NCI-H2107 (cell line): ENCODE data around the gene BRF1.
"Not testable (repeated sequence)": the region's sequence is repeated elsewhere in the genome, so short reads cannot be mapped to it uniquely, and the experiment has no call there.

ENCODE experiments used
- DNase-seq: peaks from one replicate; lab custom pipeline; 2025; lab: John Stamatoyannopoulos, UW

The BRF1 gene, protein sequence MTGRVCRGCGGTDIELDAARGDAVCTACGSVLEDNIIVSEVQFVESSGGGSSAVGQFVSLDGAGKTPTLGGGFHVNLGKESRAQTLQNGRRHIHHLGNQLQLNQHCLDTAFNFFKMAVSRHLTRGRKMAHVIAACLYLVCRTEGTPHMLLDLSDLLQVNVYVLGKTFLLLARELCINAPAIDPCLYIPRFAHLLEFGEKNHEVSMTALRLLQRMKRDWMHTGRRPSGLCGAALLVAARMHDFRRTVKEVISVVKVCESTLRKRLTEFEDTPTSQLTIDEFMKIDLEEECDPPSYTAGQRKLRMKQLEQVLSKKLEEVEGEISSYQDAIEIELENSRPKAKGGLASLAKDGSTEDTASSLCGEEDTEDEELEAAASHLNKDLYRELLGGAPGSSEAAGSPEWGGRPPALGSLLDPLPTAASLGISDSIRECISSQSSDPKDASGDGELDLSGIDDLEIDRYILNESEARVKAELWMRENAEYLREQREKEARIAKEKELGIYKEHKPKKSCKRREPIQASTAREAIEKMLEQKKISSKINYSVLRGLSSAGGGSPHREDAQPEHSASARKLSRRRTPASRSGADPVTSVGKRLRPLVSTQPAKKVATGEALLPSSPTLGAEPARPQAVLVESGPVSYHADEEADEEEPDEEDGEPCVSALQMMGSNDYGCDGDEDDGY

DNA sequence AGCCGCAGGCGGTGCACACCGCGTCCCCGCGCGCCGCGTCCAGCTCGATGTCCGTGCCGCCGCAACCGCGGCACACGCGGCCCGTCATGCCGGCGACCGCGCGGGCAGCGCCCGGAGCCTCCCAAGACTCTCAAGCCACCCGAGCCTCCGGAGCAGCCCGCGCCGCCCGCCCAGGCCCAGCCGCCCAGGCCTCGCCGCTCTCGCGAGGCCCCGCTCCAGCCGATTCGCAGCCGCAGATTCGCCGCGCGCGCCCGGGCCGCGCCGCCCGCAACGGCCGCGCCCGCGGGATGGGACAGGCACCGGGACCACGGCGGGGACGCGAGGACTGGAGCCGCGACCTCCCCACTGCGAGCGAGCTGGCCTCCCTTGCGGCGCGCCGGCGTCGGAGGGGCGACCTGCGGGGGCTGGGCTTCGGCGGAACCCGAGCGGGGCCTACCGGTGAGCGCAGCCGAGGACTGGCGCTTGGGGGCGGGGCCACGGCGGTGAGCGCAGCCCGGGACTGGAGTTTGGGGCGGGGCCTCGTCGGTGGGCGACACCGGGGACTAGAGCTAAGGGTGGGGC is at the start of gene BRF1:
BRF1 (minus strand) TSS at position 460 of the 561 bp plus-strand sequence; CDS start at position 88, 372 bp downstream.
- peak; percentile 39 for DNase-seq

DNA sequence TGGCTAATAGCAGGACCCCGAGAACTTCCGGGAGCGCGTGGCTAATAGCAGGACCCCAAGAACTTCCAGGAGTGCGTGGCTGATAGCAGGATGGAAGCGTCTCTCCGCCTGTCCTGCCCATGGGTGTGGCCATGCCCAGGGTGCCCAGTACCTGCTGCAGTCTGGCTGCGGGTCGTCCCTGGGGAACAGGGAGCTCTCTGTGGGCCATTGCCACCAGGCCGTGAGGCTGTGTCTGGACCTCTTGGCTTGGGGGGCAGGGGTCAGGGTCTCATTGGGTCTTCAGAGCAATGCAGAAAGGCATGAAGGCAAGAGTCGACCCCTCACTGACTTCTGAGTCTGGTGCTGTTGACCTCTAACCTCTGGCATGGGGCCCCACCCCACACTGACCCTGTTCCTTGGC is 49.2 kb upstream of the BRF1 start:
- no peak for DNase-seq

DNA sequence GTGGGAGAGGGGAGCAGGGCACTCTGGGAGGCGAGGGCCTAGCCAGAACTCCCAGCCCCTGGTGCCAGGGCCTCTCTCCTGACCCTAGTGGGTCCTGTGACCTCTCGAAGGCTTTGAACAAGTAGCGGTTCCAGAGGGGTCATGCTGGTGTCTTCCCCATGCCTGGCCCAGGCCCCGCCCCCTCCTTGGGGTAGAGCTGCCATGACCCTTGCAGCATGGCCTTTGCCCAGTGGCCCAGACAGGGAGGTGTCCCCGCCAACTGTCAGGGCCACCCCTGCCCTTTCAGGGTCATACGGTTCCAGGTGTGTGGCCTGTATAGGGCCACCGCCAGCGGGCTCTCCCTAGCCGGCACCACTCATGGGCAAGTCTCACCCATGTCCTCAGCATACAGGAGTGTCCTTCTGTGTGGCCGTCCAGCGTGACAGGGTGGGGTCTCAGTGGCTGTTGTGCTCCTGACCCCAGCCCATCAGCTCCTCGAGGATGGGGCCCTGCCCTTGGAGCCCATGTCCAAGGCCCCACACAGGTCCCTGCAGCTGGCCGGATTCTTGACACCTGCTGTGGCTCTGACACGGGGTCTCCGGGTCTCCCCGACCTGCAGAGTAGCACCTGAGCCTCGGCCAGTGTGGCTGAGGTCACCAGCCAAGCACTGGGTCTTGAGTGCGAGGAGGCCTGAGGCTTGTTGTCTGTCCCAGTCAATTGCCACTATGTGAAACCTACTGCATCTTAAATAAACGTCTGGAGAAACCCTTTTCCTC is 48.3 kb upstream of the BRF1 start:
- DNase-seq: no peak

DNA sequence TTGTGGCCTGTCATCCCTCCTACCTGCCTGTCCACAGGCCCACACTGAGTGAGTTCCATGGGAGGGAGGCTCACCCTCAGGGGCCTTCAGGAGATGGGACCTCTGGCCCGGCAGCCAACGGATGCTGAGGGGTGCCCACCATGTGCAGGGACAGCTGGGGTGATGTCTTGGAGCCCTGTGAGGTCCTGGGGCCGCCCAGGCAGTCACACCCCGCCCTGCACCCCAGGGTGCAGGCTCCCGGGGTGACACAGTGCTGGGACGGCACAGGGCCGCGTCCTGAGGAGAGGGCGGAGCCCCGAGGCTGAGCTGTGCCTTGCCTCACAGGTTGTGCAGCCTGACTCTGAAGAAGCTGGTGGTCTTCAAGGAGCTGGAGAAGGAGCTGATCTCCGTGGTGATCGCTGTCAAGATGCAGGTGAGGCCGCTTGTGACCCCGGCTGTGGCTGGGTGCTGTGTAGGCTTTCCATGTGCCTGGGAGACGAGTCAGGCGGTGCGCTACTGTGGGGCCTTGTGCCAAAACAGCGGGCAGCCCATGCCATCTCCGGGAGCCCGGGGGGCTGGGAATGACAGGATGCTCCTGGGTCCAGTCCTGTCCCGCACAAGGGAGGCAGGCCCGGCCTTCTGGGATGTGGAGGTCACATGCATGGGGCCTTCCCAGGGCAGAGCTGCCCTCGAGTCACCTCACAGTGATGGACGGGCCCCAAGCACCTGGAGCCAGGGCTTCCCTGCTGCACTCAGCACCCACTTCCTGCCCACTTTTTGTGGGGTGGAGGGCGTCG is 47.6 kb upstream of the BRF1 start:
- DNase-seq: no peak

DNA sequence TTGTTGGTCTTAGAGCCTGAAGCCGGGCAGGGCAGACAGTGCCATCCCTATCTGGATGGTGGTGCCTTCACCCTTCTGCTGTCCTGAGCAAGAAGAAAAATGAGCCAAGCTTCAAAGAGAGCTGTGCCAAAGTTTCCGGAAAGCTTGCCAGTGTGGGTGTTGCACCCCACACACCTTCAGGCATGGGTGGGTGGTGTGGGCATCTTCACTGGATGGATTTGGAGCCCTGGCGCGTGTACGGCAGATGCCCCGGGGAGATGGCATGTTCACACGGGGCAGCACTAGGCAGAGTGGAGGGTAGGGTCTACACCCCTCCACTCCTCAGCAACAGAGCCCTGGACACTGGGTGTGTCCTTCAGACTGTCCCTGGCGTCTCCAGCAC is 46.8 kb upstream of the BRF1 start:
- no peak for DNase-seq

DNA sequence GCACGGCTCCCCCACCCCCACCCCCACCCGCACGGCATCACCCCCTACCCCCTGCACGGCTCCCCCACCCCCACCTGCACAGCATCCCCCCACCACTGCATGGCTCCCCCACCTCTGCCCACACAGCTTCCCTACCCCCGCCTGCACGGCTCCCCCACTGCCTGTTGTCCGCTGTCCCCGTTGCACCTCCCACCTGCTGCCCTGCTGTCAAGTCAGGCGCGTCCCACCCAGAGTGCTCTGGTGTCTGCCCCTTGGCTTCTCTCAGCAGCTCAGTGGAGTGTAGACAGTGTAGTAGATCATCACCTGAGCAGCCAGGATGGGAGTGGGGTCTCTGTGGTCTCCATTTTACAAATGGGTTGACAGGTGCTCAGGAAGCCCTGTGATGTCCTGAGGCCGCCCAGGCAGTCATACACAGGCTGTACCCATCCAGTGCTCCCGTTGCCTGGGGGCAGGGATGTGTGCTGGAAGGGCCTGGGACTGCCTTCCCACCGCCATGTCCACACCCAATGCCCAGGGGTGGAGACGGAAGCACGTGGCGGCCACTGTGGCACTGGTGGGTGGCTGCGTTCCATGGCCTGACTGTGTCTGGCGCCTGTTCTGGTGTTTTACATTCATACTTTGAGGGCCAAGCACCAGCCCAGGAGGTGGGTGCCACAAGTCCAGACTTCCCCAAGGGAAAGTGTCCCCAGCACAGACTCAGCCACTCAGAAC is 46.2 kb upstream of the BRF1 start:
- DNase-seq: no peak

DNA sequence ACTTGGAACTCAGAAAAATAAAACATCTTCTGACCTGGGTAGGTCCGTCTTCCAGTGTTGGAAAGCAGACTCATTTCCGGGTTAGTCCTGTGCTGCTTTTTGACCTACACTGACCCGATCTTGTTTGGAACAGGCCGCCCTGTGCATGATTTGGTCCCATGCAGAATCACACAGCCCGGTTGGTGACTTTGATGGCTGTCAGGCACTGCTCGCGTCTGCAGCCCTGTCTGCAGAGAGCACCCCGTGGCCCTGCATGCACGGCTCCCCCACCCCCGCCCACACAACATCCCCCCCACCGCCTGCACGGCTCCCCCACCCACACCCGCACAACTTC is 45.4 kb upstream of the BRF1 start:
- DNase-seq: no peak

DNA sequence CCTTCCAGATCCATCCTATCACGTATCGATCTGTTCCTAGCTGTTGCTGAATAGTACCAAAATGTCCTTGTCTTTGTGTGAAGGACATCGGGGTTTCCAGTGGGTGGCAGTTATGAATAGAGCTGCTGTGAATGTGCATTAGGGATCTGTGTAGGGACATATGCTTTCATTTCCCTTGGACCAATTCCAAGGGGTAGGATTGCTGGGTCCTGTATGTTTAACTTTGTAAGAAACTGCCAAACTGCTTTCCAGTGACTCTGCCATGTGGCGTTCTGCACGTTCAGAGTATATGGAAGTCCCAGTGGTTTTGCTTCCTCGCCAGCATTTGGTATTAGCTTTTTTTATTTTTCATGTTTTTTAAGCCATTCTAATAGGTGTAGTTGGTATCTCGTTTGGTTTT is 42.4 kb upstream of the BRF1 start:
- no peak for DNase-seq

DNA sequence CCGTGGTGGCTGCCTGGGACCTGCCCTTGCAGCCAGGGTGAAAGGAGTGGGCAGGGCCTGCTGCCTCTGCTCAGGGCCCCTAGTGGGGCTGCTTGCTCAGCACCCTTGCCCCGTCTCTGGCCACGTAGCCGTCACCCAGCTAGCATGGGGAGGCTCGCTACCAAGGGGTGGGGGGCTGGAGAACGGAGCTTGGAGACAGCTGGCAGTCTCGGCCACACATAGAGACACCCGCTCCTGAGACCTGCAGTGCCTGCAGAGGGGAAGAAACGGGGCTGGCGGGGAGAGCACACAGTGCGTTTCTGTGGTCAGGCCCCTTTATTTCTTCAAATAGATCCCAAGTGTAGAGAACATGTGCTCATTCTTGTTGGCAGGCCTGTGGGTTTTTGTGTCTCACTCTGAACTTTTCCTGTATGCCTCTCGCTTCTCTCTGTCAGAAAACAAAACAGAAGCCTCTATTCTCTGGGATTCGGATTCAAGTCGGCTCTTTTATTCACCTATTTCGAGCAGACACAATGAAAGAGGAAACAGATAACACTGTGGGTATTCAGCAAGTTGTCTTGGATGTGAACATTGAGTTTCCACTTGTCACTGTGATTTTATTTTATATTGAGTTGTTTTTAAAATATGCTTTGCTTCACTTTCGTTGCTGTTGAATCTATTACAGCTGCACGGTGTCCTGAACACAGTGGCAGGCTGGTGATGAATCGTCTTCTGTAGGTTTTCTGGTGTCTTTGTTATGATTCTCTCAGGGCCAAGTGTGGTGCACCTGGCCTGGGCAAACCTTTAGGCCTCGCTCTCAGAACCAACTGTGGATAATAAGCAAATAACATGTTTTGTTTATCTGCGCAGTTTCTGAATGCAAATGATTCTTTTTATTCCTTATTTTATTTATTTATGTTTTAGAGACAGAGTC is 40.3 kb upstream of the BRF1 start:
- DNase-seq: no peak

DNA sequence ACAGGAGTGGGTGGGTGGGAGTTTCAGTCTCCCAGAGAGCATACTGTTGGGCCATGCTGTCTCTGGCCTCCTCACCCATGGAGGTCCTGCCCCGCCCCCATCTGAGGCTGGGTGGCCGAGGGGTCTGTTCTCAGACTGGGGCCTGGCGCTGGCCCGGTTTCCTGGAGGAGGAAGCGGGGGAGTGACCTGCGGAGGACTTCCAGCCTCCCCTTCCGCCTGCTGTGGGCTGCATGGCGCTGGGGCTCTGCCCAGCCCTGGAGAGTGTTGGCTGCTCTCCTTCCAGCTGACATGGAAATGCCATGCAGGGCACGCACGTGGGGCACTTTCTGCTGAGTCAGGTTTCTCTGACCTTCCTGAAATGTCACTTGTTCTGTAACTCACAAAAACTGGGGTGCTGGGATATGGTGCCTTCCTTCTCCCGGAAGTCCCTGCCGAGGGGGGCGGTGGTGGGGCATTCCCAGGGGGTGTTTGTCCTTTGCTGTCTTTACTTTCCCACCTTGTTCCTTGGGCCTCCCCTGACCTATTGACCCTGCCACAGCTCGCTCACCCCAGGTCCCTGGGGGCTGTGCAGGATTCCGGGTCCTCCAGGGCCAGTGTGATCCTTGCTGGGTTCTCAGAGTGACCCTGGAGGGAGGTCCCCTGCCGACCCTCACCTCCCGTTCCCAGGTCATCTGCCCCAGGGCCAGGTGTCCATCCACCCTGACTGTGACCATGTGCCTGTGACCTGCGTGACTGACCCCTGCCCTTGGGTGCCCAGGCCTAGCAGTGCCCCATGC is 37.4 kb upstream of the BRF1 start:
- DNase-seq: no peak

DNA sequence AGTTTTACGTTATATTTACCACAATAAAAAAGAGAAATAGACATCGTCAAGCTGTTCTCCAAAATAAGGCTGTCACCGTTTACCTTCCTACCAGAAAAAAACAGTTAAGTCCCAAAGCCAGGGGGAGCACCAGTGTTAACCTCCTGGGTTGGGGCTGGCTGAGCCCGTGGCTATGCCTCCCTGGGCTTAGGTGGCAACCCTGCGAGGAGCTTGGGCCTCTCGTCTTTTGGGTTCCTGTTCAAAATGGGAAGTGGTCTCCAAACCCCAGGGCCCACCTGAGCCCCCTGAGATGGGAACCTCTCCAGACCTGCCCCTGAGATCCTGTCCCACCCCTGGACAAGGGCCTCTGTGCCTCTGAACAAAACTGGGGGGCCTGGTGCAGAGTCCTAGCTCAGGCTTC is 36.6 kb upstream of the BRF1 start:
- no peak for DNase-seq

DNA sequence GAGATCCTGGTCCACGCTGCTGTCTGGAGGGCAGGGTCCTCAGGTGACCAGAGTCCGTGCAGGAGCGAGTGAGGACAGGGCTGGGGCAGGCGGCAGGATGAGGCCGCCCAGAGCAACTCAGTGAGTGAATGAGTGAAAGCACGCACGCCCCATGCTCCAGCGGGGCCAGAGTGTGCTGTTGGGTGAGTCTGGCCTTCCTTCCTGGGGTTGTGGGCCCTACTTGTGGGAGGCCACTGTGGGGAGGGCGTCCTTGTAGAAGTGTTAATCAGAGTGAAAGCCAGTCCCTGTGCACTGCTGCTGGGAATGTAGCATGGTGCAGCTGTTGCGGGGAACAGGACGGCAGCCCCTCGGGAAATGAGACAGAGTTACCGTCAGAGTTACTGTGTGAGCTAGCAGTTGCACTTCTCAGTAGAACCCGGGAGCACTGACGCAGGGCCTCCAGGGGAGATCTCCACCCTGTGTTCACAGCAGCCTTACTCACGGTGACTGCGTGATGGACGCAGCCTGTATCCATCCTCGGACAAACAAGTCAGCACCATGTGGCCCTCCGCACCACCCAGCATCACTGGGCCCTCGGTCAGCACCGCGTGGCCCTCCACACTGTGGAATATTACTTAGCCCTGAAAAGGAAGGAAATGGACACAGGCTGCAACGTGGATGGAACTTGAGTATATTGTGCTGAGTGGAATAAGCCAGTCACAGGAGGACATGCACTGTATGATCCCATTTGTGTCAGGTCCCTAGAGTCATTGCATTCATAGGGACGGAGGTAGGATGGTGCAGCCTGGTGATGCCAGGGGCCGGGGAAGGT is 35.9 kb upstream of the BRF1 start:
- no peak for DNase-seq

DNA sequence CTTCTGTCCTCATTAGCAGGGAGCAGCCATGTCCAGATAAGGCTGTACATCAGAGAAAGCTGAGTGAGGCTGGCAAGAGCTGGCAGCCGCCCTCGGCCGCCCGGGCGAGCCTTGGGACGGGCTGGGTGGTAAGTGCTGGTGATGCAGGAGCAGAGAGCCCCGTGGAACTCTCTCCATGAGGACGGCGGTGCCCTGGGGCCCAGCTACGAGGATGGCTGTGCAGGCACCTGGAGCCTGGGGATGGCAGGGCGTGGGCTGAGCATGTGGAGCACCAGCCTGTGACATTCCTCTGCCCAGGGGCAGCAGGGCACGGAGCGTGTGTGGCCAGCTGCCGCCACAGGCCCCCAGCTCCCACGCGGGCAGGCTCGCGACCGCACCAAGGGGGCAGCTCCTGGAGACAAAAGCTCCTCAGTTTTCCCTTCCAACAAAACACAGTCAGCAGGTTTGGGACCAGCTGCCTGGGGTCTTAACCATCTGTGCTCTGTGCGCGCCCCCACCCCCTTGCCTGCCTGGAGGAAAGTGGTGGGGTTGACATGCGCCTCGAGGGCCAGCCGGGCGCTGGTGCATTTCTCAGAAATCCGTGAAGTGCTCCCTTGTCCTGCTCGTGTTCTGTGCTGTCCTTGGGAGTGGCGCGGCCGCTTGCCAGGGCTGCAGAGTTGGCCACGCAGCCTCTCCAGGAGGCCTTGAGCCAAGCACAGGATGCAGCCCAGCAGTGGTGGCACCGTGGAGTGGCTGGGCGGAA is 35.1 kb upstream of the BRF1 start:
- DNase-seq: no peak

DNA sequence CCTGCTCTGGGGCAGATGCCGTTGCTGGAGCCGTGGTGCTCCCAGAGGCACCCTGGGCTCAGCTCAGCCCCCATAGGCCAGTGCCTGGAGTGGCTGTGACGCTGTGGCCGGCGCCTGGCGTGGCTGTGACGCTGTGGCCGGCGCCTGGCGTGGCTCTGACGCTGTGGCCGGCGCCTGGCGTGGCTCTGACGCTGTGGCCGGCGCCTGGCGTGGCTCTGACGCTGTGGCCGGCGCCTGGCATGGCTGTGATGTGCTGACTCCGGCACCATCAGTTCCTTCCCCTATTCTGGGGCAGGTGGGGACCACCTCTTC is 34.4 kb upstream of the BRF1 start:
- not testable (repeated sequence) for DNase-seq

DNA sequence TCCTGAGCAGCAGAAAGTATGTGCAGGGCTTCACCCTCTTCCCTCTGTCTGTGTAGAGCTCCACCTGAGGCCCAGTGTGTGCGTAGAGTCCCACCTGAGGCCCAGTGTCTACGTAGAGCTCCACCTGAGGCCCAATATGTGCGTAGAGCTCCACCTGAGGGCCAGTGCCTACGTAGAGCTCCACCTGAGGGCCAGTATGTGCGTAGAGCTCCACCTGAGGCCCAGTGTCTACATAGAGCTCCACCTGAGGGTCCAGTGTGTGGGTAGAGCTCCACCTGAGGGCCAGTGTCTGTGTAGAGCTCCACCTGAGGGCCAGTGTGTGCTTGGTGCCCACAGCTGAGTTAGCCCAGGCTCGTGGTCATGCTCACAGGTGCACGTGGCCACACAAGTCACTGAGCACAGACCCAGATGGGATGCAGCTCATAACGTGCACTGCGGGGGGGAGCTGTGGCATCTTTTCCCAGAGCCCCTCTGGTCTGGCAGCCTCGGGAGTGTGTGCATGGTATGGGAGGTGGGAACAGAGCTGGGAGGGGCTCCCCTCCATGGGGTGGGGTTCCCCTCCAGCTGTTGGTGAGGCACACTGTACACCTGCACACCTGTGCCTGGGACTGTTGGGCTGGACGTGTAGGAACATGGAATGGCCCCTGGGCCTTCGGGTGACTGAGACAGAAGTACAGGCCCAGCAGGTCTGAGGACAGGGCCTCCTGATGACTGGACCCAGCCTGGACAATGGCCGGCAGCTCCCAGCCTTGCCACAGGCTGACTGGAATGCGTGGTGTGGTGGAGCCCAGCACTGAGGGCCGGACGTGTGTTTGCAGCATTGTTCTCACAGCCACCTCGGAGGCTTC is 33.8 kb upstream of the BRF1 start:
- DNase-seq: no peak

DNA sequence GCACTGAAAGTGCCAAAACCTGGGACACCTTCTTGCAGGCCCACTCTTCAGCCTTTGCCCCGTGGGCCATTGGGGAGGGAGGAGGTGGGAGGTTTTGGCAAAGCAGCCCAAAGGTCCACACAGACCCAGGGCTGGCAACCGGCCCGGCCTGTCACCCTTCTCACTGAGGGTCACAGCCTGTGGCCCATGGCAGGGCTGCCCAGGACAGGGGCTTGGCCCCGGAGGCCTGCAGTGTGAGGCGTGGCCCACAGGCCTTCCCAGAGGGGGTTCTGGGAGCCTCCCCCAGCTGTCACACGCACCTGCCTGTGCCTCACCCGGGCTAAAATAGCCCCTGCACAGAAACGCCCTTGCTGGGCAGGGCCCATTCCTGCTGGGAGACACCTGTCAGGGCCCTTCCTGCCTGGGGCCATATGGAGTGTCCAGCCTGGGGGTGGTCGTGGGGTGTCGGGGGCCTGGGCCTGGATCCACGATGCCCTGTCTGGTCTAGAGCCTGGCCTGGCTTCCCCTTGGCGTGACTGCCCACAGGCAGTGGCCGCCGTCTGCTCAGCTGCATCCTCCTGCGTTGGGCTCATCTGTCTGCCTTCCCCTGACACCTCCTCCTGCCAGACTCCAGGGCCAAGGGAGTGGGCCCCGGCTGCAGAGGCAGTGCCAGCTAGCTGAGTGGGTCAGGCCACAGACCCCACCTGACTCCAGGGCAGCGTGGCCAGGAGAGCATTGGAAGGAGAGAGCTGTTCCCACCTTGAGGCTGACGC is 33.0 kb upstream of the BRF1 start:
- DNase-seq: no peak
